Gastrocnemius medialis (tissue), 4 donors: Measurements from ENCODE around the gene USH1G. TPM values are rescaled to one million over a fixed set of nuclear protein-coding genes. Genes with fewer than 3 reads are reported as not detected.

Experiments used
- ATAC-seq, 2 donors: fragments of 150-250 bp; one replicate each; pipeline ENCODE4 v1.9.1; 2016
- DNase-seq, 2 donors: peaks; one replicate each; pipeline ENCODE4 v3.0.0-alpha.2; 2019
- H3K27ac ChIP-seq, 4 donors: fragments of 200-600 bp; sonication (generic); 1 replicate in 1 of 4; 2 replicates in 3 of 4; pipeline ENCODE4 v1.5.1; 2016 to 2018; ENCODE audit warnings: mild to moderate bottlenecking in 2 of 4, moderate library complexity in 1 of 4
- H3K27me3 ChIP-seq, 3 donors: fragments of 200-600 bp; sonication (generic) in 2 of 3; 1 replicate in 1 of 3; 2 replicates in 2 of 3; pipeline versions ENCODE4 v1.5.1 to v1.6.0; 2016 to 2019; ENCODE audit warnings: mild to moderate bottlenecking in 1 of 3, moderate library complexity in 1 of 3
- H3K36me3 ChIP-seq, 2 donors: fragments of 200-600 bp; sonication (generic) in 1 of 2; one replicate each; pipeline ENCODE4 v1.5.1; 2017 to 2018
- H3K4me1 ChIP-seq, 2 donors: fragments of 200-600 bp; sonication (generic) in 1 of 2; one replicate each; pipeline ENCODE4 v1.5.1; 2016 to 2017; ENCODE audit warnings: mild to moderate bottlenecking in 2 of 2
- H3K4me3 ChIP-seq, 4 donors: fragments of 200-600 bp; sonication (generic) in 3 of 4; 1 replicate in 1 of 4; 2 replicates in 3 of 4; pipeline ENCODE4 v1.5.1; 2016 to 2019; ENCODE audit warnings: mild to moderate bottlenecking in 2 of 4
- H3K9me3 ChIP-seq, 3 donors: fragments of 200-600 bp; sonication (generic) in 2 of 3; 1 replicate in 1 of 3; 2 replicates in 2 of 3; pipeline ENCODE4 v1.5.1; 2016 to 2019
- CTCF ChIP-seq, 5 experiments: fragments of 450-650 bp in 3 of 5; fragments of 200-600 bp in 2 of 5; sonication (generic) in 2 of 5; IDR thresholded peaks in 4 of 5; conservative IDR thresholded peaks in 1 of 5; 1 replicate in 4 of 5; 2 replicates in 1 of 5; pipeline ENCODE4 v1.5.1; 2016 to 2019; ENCODE audit warnings: antibody characterized with exemption in 5 of 5, mild to moderate bottlenecking in 3 of 5, moderate library complexity in 3 of 5
- POLR2A ChIP-seq, 2 donors: fragments of 450-650 bp; IDR thresholded peaks; one replicate each; pipeline ENCODE4 v1.6.1; 2017; ENCODE audit warnings: antibody characterized with exemption in 2 of 2, mild to moderate bottlenecking in 2 of 2, moderate library complexity in 2 of 2
- in situ Hi-C, 4 donors: fragments of 200-750 bp; cut with MboI; loops; one replicate each; pipeline versions ENCODE4 v1.15.0 to v1.8.0; 2017; ENCODE audit warnings: low sequenced_read_pairs in 4 of 4
- intact Hi-C: fragments of 100-400 bp; cut with DNase I; formaldehyde crosslinking; loops from one replicate; pipeline ENCODE4 v1.15.1; 2023; ENCODE audit warnings: low total_unique reads
- total RNA-seq, 4 donors: library from RNA; depleted of rRNA; stranded (reverse); fragments of >200 nt; gene quantifications; one replicate each; pipeline versions ENCODE4 v1.1.0 to v1.2.3, GENCODE V29; 2016

The USH1G gene
- total RNA-seq, 4 donors from 2014 or later, result not detected

GRCh38 chr17:74892974-74893911 is 29.8 kb downstream of the USH1G start, which contains the start of gene FADS6:
FADS6 (minus strand) TSS chr17:74893633; CDS start chr17:74893595, 38 bp downstream.
- intact Hi-C loops, result no loop called here
- Histone ChIP-seq H3K27ac (no peak within 1 kb of the TSS), H3K9me3 (no peaks in the 10 kb centered on the region), H3K4me3 (peak within 1 kb of the TSS; percentile 8 to 42 (median 36)), H3K36me3 (no peaks in the 10 kb centered on the region), H3K27me3 (peaks cover 36 to 47% (median 39%) of the 10 kb centered on the region in 3 donors), H3K4me1 (peaks cover 4 to 6% of the 10 kb centered on the region in 2 donors)
- TF ChIP-seq CTCF (IDR thresholded peaks at IDR 0.05 in 4 of 5, conservative IDR thresholded peaks at IDR 0.05 in 1 of 5), result no peak
- no peak for TF ChIP-seq POLR2A (IDR thresholded peaks at IDR 0.05)
- in situ Hi-C loops, result no loop called here
- no peak for ATAC-seq
- DNase-seq, result no peak

GRCh38 chr17:74892013-74892841 is 30.8 kb downstream of the USH1G start:
- intact Hi-C loops, result no loop called here
- Histone ChIP-seq H3K4me3 (no peak overlapping the region), H3K36me3 (no peaks in the 10 kb centered on the region), H3K27me3 (peaks cover 36 to 48% (median 39%) of the 10 kb centered on the region in 3 donors), H3K4me1 (peaks cover 4 to 6% of the 10 kb centered on the region in 2 donors), H3K9me3 (no peaks in the 10 kb centered on the region), H3K27ac (no peak overlapping the region)
- DNase-seq (no peak), ATAC-seq (no peak)
- TF ChIP-seq POLR2A (IDR thresholded peaks at IDR 0.05), result no peak
- in situ Hi-C loops, result no loop called here

DNA sequence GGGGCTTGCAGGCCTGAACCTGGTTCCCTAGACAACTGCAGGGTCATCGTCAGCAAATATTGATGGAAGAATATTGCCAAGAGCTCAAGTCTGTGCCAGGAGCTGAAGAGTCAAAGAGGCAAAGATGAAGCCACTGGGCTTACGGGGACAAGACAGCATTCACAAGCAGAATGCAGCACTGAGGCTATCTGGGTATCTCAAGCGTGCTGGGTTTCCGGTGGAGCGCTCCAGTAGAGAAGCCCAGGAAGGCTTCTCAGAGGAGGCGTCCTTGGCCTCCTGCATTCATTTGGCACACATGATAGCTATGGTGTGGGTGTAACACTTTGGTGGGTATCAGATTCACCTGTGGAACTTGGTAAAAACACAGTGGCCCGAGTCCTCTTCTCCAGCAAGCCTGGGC is 32.5 kb downstream of the USH1G start:
- H3K27ac ChIP-seq, result no peak overlapping the region
- H3K36me3 ChIP-seq, result no peaks in the 10 kb centered on the region
- H3K4me1 ChIP-seq, result peaks cover 4 to 6% of the 10 kb centered on the region in 2 donors
- in situ Hi-C loops (no loop called here), intact Hi-C loops (no loop called here)
- TF ChIP-seq CTCF (IDR thresholded peaks at IDR 0.05 in 4 of 5, conservative IDR thresholded peaks at IDR 0.05 in 1 of 5), result no peak
- no peak for TF ChIP-seq POLR2A (IDR thresholded peaks at IDR 0.05)
- H3K9me3 ChIP-seq, result no peaks in the 10 kb centered on the region
- ATAC-seq (no peak), DNase-seq (no peak)
- no peak overlapping the region for H3K4me3 ChIP-seq
- H3K27me3 ChIP-seq, result peaks cover 36 to 43% (median 40%) of the 10 kb centered on the region in 3 donors

DNA sequence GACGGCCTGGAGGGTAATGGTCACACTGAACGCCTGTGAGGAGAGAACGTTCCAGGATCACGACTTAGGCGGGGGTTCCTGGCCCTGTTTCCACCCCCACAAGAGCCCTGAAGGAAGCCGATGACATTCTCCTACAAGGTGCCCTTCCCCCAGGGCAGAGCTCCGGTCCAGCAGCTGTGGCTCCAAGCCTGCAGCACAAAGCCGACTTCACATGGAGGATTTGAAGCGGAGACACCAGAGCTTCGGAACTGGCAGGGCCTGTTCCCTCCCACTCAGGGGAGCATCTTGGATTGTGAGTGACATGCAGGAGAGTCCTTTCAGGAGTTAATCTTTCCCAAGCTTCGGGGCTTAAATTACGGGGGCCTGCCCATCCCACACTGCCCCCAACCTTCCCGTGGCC is 34.6 kb downstream of the USH1G start:
- Histone ChIP-seq H3K27ac (no peak overlapping the region), H3K27me3 (peaks cover 19 to 29% (median 22%) of the 10 kb centered on the region in 3 donors), H3K4me1 (peaks cover 3 to 5% of the 10 kb centered on the region in 2 donors), H3K4me3 (no peak overlapping the region), H3K36me3 (no peaks in the 10 kb centered on the region), H3K9me3 (no peaks in the 10 kb centered on the region)
- no peak for ATAC-seq
- DNase-seq, result no peak
- intact Hi-C loops (no loop called here), in situ Hi-C loops (no loop called here)
- TF ChIP-seq POLR2A (IDR thresholded peaks at IDR 0.05) (no peak), CTCF (IDR thresholded peaks at IDR 0.05 in 4 of 5, conservative IDR thresholded peaks at IDR 0.05 in 1 of 5) (no peak)
